H4 (cell line): ENCODE results near the gene GSTP1. TPM values are rescaled to one million over a fixed set of nuclear protein-coding genes. Genes with fewer than 3 reads are reported as not detected.
A peak's percentile ranks its signal among the peaks of the same experiment; 100 is the strongest.
"Not testable (repeated sequence)": the region's sequence is repeated elsewhere in the genome, so short reads cannot be mapped to it uniquely, and the experiment has no call there.

Experiments
- DNase-seq: peaks from one replicate; pipeline ENCODE4 v3.0.0-alpha.2; 2015; ENCODE audit warnings: low spot score
- total RNA-seq: library from RNA; depleted of rRNA; stranded (reverse); fragments of >200 nt; shearing (Covaris generic); gene quantifications from 2 replicates; pipeline ENCODE4 v1.2.3, GENCODE V29; 2014; rRNA removed

Gene GSTP1
- total RNA-seq, result 2,091 and 2,096 TPM in 2 replicates

- peak; percentile 86 for DNase-seq
Observed at GRCh38 chr11:67583247-67584204, at the start of gene GSTP1. GSTP1 (plus strand) TSS chr11:67583812; CDS start chr11:67583844, 32 bp downstream.

- no peak for DNase-seq
Observed at GRCh38 chr11:67534070-67534679, 49.4 kb upstream of the GSTP1 start.

DNA sequence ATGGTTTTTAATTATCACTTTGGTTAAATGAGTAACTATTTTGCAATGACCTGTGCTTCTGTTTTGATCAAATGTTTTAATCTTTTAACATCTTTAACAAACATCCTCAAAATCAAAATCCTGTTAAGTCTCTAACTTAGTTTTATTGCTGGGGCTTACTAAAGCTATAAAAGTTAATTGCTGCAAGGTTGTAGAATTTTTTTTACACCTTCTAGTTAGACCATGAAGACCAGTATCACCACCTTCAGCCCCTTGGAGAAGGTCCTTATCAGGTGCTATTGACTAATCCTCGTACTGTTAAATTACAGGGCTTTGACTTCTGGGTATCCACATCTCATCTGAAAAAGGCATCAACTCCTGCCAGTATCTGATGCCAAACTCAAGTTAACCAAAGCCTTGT lies 48.1 kb upstream of the GSTP1 start:
- no peak for DNase-seq

DNA sequence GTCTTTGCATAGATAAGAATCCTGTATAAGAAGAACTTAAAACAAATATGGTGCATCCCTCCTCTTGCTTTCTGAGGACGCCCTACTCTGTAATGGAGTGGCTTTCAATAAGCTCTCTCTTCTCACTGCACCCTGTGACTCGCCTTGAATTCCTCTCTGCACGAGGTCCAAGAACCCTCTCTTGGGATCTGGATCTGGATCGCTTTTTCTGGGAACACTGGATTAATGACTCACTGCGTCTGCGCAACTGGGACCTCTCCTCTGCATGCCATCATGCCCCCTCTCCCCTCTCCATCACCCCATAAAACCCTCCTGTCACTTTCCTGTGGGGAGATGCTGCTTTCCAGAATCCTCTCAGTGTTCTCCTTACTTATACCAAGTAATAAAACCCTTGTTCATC lies 45.3 kb upstream of the GSTP1 start:
- no peak for DNase-seq

DNA sequence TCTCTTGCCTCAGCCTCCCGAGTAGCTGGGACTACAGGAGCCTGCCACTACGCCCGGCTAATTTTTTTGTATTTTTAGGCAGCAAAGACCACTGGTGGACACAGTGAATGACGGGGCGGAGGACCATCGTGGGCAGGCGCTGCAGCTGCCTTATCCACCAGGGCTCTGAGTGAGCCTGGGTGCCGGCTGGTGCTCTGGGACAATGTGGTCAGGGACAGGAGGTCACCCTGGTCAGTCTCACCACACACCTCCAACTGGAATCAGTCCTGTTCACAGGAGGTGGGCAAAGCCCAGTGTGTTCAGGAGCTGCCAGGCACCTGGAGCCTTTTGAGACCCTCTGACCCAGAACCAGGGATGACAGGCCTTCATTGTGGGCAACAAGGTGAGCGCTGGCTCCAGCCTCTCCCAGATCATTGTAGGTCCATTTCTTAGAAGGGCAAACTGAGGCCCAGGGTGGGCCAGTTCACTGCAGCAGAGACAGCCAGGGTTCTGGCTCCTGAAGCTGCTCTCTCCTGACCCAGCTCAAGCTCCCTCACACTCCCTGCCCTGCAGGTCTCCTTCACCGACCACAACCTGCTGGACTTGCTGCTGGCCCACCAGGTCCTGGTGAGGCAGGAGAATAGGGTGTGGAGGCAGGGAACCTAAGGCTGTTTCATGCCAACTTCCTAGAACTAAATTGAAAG lies 44.6 kb upstream of the GSTP1 start:
- DNase-seq, result no peak

GRCh38 chr11:67539550-67539949 lies 44.1 kb upstream of the GSTP1 start:
- DNase-seq, result no peak

- no peak for DNase-seq
Observed at GRCh38 chr11:67541198-67541597, 42.4 kb upstream of the GSTP1 start.

DNA sequence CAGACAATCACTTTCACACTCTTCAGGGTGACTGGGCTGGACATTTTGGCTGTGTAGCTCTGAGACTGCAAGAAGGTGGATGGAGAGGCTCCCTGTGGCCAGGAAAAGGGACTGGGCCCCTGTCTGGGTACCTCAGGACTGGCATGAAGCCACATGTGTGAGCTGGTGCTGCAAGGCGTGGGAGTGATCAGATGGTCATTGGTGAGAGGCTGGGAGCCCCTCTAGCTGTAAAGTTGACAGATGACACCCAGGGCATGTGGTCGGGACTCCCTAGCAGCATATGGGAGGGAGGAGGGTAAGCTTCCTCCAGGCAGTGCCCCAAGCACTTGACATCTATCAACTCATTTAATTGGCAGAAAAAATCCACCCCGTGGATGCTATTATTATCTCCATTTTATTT lies 41.4 kb upstream of the GSTP1 start:
- DNase-seq, result no peak

DNA sequence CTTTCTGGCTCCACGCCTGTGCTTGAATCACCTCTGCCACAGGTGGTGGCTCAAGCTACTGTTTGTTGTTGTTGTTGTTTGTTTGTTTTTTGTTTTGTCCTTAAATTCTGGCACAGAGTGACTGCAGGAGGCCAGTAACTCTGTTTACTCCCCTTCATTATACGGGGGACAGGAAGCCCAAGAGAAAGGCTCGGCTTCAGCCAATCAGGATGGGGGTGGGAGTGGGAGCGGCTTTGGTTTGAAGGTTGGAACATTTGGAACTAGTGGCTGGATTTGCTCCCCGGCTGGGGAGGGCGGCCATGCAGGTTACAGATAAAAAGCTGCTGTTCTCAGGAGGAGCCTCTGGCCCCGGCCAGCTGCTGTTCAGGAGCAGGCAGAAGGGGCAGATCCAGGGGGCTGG lies 40.6 kb upstream of the GSTP1 start:
- DNase-seq, result no peak

DNA sequence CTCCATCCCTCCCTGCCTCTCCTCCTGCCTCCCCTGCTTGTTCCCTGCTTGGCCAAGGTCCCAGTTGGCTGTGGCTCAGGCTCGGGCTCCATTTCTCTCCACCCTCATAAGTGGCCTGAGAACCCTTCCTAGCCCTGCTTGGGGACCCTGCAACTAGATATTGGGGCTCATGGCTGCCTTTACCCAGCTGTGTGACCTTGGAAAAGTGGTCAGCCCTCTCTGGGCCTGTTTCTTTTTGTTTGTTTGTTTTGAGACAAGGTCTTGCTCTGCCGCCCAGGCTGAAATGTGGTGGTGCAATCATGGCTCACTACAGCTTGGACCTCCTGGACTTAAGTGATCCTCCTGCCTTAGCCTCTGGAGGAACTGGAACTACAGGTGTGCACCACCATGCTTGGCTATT lies 40.0 kb upstream of the GSTP1 start:
- no peak for DNase-seq

DNA sequence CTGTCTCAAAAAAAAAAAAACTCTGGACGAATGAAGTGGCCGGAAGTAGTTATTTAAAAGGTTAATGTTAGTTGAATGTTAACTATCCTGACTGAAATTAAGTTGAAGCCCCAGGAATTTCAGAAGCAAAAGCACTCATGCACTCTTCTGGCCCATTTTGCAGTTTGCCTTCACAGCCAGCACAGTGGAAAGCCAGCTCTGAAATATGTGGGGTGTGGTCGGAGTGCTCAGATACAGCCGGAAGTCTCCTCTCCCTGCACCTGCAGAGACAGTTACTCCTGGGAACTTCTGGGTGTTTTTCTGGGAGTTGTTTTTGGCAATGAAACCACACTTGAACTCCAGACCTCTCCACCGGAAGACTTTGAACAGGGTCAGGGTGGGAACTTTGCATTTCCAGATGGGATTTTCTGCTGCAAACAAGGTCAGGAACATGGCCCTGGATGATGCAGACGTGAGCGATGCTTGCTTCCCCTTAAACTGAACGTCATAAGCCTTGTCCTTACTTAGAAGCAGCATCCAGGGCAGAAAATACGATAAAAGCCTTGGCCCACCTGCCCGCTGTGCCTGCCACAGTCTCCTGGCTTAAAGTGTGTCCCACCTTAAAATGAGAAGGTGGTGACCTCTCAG lies 38.9 kb upstream of the GSTP1 start:
- no peak for DNase-seq

- no peak for DNase-seq
Observed at GRCh38 chr11:67545280-67545679, 38.3 kb upstream of the GSTP1 start.

DNA sequence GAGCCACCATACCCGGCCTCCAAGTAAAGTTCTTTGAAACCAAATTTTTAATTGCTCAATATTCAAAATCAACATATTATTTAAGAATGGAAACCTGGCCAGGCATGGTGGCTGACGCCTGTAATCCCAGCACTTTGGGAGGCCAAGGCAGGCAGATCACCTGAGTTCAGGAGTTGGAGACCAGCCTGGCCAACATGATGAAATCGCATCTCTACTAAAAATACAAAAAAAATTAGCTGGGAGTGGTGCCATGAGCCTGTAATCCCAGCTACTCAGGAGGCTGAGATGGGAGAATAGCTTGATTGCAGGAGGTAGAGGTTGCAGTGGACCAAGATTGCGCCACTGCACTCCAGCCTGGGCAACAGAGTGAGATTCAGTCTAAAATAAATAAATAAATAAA lies 35.5 kb upstream of the GSTP1 start:
- not testable (repeated sequence) for DNase-seq

DNA sequence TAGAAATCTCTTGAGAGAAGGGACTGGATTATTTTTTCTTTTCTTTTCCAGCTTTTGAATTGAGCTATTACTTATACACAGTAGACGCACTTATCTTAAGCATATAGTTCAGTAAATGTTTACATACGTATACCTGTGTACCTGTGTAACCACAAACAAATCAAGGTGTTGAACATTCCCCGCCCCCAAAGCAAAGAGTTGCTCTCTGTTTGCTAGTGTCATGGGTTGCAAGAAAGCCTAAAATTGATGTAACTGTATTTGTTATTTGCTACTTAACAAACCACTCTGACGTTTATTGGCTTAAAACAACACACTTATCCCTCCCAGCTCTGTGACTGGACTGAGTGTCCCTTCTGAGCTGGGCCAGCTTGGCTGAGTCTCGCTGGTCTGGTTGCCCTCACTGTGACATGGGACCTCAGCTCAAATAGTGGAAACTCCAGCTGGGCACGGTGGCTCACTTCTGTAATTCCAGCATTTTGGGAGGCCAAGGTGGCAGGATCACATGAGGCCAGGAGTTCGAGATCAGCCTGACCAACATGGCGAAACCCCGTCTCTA lies 35.0 kb upstream of the GSTP1 start:
- no peak for DNase-seq

DNA sequence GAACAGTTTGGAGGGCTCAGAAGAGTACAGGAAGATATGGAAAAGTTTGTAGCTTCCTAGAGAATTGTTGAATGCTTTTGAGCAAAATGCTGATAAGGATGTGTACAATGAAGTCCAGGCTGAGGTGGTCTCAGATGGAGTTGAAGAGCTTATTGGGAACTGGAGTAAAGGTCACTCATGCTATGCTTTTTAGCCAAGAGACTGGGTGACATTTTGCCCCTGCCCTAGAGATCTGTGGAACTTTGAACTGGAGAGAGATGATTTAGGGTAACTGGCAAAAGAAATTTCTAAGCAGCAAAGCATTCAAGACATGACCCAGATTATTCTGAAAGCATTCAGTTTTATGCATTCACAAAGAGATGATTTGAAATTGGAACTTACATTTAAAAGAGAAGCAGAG lies 32.5 kb upstream of the GSTP1 start:
- no peak for DNase-seq

DNA sequence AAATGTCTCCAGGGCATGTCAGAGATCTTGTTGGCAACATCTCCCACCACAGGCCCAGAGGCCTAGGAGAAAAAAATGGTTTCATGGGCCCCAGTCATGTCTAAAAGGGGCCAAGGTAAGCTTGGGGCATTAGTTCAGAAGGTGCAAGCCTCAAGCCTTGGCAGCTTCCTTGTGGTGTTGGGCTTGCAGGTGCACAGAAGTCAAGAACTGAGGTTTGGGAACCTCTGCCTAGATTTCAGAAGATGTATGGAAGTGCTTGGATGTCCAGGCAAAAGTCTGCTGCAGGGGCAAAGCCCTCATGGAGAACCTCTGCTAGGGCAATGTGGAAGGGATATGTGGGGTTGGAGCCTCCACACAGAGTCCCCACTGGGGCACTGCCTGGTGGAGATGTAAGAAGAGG lies 31.9 kb upstream of the GSTP1 start:
- not testable (repeated sequence) for DNase-seq

- no peak for DNase-seq
Observed at GRCh38 chr11:67556244-67556643, 27.4 kb upstream of the GSTP1 start.

- no peak for DNase-seq
Observed at GRCh38 chr11:67558084-67558772, 25.4 kb upstream of the GSTP1 start.

DNA sequence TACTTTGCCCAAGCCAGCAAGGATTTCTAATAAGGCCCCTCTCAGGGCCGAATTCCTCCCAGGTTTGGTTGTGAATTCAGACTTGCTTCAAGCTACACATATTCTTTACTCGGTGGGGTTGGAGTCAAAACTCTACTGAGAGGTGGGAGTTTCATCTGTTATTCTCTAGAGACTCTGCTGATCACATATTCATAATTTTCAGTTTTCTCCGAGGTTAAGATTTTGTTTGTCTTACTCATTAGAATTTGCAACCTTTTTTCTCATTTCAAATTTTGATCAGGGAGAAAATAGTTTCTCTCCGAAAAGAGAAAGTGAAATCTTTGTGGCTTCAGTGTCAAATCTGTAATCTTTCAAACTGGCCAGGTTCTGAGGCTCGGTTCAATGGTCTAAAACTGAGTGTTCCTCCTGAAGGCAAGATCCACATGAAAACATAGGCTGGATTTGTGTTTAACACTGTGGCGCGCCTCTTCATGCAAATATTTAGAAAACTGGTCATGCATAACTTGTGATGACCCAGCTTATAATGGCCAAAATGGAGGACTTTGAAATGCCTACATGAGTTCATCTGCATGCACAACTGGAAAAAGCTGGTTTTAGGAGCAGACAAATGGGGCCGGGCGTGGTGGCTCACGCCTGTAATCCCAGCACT lies 21.5 kb upstream of the GSTP1 start:
- DNase-seq, result peak; percentile 40

DNA sequence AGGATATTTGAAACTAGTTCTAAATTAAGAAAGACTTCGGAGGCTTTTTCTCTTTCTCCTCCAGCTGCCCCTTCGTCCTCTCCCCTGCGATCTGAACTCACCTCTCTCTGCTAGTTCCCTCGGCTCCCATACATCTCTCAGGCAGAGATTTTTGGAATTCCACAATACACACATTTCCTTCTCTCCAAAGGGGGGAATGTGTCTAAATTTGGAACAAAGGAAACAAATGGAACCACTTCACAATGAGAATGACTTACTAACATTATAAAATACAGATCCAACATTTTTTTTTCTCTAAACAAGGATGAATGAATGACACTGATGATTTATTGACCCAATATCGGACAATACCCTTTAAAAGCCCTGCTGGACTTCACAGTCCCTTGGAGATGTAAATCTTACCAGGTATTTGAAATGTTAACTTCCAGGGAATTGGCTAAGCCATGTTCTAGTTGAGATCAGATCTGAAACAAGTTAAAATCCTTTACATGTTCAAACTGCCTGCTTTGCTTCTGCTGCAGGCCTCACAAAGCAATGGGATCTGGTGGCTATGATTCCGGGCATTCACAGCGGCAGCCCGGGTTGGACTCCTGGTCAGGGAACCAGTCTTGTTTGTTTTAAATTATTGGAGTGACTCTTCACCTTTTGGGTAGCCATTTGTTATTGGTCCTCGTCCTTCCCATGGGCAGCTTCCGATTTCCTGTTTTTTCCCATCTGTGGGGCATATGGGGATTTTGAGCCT lies 20.5 kb upstream of the GSTP1 start:
- no peak for DNase-seq
